Left renal cortex interstitium (tissue), 4 donors: ENCODE results near the gene SEMA3A. TPM values are rescaled to one million over a fixed set of nuclear protein-coding genes. Genes with fewer than 3 reads are reported as not detected.
A peak's percentile ranks its signal among the peaks of the same experiment; 100 is the strongest.

Experiments
- DNase-seq, 4 donors: peaks; one replicate each; pipeline ENCODE4 v3.0.0-alpha.2; 2013; ENCODE audit warnings: low read depth in 4 of 4, low spot score in 2 of 4, missing footprints in 1 of 4
- polyA plus RNA-seq, 4 donors: library from polyadenylated mRNA; unstranded; fragments of 120-200 nt; gene quantifications; one replicate each; pipeline ENCODE4 v1.2.1, GENCODE V29; 2013; ENCODE audit not compliant: insufficient read length in 4 of 4

The SEMA3A gene
- polyA plus RNA-seq, 4 donors: 11.6 to 16.0 (median 14.1) TPM

DNA sequence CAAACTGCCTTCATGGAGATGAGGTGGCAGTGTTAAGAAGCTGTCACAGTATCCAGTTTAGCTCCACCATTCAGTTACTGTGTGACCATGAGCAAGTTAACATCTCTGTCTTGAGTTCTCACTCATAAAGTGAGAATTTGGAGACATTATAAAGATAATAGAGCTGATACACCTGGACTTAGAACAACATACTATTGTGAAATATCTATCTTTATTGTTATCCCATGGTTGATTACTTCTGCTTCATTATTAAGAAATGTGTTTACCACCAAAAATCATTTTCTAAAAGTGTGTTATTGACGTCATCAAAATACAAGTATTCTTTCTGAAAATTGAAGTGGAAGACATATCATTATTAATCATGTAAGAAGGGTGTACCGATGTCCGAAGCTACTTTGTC lies 166.9 kb downstream of the SEMA3A start:
- no peak for DNase-seq

DNA sequence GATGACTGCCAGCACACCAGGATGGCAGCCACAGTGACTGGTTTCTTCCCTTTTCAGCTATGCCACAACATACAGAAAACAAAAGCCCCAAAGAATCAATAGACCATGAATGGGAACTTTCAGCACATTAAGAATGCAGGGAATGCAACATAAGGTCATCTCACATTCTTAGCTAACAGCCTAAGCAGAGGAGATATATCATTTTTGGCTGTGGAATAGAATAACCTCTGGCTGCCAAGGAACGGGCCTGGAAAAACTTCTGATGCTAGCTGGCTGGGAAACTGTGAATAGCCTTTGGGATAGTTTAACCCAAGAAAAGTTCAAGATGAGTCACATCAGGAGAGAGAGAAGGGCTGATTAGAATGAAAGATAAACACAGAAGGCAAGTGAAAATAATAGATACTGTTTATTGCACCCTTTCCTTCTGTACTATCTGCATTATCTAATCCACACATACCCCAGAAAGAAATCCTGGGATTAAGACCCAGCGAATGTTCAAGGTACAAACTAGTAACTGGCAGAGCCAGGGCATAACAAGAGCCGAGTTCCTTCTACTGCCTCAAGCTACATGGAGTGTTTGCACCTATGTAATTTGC lies 169.2 kb downstream of the SEMA3A start:
- DNase-seq: peak in 2 of 4 donors; percentile 29 to 48

DNA sequence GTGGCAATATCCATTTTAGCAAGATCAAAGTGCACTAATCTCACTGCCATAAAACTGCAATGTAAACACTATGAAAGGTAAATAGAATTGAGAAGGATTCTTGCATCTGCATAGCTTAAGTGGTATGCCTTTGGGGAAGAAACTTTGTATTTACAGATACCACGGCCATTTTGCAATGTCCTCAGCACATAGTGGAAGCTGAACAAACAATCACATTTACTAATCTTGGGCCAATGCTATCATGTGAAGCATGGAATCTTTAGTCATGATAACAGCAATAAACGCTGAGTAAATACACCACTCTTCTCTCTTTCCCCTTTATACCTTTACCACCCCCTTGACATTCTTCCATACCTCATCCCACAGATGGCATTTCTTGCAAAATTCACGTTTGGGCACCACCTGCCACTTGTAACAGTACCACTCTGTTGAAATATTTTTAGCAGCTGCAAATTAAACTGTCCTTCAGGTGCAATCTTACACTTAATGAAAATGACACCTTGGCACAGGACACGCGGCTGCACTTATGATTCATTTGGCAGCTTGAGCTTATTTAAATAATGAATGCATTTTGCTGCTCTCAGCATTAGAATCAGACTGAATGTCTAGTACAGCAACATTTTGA lies 171.8 kb downstream of the SEMA3A start:
- DNase-seq: no peak

DNA sequence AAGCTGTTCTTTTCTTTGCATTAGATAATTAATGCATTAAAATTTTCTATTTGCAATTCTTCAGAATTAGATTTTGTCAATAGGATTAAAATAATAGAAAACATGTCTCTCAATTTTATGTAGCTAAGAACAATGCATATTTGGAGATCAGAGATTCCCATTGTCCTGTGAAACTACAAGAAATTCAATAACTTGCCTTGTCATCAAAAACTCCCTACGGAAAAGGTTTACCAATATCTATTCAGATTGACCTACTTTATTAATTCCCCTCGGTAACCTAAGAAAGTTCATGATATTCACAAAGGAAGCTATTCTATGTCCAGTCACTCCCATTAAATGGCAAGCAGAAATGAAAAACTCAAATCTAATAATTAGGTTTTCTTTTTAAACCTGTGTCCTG lies 172.6 kb downstream of the SEMA3A start:
- DNase-seq: no peak

DNA sequence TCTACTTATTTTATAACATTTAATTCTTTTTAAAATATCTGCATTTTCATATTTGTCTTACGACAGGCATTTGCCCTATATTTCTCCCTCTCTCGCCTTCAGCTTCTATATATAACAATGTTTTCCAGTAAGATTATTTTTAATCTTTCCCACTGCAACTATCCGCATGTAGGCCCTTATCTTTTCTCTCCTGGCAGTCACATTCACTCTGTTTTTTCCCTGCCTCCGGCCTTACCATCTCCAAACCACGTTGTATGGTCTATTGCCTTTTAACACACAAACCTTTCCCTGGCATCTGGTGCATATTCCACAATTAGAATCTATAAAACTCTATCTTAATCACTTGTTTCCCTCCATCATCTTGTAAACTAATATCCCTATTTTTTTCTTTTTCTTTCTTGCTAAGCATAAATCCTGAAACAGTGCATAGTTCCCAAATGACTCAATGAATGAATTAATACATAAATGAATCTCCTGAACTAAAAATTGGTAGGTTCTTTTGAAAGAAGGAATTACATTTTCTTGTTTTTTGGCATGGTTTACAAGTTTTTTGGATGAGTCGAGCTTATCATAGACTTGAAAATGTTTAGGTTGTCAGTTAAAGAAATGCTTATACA lies 173.2 kb downstream of the SEMA3A start:
- DNase-seq: no peak

DNA sequence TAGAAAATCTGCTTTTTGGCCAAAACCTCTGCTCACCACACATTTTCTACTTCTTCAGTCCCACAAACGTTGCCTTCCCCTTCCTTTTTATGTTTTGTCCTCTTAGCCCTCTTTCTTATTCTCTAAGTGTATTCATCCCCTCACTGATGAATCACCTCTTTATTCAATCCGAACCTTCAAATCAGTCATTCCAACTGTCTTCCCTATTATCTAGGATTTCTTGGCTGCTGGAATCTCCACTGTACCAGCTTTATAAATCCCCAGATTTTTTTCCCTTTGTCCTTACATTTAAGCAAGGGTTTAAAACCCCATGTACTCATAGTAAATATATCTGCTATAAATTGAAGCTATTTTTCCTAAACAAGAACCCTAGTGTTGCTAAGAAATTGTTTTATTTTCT lies 176.9 kb downstream of the SEMA3A start:
- no peak for DNase-seq

DNA sequence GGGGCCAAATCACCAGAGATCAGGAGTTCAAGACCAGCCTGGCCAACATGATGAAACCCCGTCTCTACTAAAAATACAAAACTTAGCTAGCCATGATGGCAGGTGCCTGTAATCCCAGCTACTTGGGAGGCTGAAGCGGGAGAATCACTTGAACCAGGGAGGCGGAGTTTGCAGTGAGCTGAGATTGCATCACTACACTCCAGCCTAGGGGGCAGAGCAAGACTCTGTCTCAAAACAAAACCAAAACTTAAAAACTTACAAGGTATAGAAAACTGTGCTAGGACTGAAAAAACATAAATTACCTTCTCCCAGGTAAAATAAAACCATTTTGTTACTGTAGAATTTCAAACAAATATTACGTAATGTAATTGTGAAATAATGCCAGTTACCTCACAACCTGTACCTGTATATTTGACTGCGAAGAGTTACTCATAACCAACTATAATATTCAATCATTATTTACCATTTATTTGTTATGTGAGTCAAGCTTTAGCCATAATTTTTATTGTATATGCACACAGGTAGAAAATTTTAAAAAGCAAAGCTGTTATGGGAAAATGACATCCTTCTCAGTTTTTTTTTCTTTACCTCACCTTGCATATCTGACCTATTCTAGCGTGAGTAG lies 180.9 kb downstream of the SEMA3A start:
- DNase-seq: no peak

DNA sequence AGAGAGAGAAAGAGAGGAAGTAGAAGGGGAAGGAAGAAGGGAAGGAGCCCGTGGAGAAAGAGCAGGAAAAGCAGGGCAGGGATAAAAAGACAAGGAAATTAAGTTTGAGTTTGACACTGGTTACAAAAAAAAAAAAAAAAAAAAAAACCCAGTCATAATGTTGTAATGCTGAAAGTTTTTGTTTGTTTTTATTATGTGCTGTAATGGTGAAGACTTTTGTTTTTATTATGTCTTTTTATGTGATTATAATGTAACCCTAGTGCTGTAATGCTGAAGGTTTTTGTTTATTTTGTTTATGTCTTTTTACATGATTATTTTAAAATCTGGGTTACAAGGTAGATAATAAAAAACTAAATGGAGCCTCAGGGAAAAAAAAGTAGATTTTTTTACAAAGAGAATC lies 184.8 kb downstream of the SEMA3A start:
- no peak for DNase-seq

DNA sequence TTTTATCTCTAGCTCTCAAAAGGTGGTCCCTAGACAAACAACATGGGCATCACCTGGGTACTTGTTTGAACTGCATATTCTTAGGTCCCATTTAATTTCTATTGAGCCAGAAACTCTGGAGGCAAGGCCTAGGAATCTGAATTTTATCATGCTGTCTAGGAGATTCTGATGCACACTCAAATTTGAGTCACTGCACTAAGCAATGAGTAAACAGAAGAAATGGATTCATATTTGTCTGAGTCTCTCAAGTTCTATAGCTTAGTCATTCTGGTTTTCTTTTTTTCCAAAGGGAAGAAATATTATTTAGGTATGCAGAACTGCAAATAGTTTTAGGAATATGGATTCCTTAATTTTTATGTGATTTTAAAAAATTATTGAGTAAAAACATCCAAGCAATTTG lies 185.5 kb downstream of the SEMA3A start:
- DNase-seq: no peak

DNA sequence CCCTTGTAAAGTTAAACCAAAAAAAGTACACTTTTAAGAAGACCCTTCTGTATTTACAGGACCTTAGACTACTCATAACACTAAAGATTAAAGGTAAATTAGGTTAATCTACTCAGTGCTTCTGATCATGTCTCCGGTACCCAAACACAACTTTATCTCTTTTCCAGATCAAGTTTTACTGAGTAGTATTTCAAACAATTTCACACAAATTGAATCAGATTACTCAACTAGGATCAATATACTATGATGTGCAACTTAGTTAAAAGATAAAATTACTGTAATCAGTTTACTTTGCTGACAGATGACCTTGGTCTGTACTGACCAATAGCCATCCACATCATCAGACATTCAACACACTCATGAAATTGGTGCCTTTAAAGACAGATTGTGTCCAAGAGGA lies 191.4 kb downstream of the SEMA3A start:
- DNase-seq: no peak

DNA sequence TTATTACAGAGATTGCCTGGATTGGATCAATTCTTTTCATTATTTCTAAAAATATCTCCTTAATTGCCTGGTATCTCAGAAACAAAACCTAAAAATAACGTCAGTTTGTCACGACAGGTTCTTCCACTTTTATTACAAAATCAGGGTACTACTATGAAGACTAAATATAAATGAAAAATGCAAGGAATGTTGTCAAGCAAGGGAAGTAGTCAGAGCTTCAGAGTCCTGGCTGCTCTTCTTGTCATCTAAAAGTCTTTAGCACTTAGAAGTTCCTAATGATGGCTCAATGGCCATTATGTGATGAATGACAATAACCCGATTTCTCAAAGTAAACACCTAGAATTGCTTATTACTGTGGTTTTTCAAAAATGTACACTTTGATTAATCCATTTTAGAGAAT lies 192.2 kb downstream of the SEMA3A start:
- no peak for DNase-seq

DNA sequence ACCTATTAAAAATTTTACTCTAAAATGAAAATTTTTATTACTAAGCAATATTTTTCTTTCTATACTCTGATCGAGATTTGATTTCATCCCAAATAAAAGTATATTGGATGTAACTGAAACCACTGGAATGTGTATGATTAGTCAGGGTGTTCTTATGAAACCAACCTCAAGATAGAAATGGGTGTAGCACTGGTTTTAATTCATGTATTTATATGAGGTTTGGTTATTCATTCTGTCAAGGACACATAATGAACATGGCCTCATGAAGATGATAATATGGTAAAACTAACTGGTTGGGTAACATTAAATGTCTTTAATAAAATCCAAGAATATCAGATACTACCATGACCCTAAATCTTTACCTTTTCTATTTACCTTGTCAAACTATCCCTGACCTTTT lies 197.7 kb downstream of the SEMA3A start:
- no peak for DNase-seq

DNA sequence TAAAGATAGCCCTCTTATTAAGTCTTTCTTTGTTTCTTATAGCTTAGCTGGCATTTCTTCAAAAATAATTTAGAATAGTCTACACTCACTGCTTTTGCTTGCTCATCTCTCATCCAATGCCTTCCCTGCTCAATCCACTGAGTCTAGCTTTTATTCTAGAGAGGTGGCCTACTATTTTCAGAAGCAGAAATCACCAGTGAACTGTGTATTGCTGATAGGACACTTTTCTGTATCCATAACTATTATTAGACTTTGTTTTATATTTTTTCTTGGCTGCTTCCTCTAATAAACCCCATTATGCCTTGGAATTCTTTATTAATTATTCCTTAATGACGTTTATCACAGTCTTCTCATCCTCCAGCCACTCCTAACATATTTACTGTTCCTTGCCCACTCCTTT lies 206.8 kb downstream of the SEMA3A start:
- no peak for DNase-seq

DNA sequence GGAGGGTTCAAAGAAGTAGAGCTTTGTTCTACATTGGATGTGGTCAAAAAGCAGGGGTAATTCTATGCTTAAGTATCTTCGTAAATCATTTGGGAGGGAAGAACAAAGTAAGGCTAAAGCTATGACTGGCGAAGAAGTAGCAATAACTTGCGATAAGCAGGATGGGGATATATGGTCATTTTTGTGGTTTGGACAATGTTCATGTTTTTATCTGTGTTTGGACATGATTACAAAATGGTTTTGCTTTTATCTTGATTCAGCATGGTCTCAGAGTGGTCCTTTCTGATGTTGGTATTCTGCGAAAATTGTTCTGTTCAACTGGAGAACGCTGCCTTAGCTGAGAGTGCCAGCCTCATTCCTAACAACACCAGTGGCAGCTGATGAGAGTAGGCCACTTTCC lies 208.8 kb downstream of the SEMA3A start:
- DNase-seq: no peak

DNA sequence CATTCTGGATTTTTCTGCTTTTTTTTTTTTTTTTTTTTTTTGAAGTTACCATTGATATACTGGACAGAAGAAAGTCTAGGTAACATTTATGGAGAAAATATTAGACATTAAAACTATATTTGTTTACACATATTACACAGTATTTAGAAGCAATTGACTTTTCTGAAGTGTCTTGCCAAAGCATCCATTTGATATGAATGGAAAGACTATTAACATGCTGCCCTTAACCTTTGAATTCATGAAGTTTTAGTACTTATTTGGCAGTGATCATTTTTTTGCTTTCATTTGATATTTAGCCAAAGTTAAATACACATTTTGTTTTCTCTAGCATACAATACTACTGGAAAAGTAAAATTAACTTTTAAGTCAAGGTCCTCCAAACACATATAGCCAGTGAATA lies 210.0 kb downstream of the SEMA3A start:
- no peak for DNase-seq

DNA sequence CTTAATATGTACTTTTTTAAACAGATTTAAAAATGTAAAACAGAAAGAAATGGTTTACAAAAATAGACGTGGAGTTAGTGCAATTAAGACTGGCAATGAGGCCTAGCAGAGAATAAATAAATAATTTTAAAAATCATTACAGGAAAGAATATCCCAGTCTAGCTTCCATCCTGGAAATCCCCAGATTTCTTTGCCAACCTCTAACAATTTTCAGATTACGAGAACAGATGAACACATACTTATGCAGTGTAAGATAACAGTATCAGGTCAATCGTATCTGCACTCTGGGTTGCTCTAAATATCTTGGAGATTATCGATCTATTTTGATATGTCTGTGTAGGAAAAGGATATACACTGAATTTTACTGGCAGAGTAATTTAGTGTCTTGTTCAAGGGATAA lies 210.5 kb downstream of the SEMA3A start:
- DNase-seq: no peak

DNA sequence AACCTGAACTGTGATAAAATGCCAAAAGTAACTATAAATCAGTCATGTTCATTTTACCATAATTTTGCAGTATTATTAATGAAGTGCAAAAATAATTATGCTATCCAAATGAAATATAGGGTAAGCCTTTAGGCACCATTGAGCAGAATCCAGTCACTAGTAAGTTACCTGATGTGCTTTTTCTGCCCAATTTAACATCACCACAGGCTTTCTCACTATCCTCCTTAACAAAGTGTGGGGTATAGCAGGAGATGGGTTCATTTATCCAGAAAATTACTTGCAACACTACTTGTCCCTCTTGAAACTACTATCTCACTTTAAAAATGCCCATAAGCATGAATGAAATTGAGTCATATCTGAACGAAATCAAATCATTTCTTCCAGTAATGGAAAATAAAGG lies 211.0 kb downstream of the SEMA3A start:
- no peak for DNase-seq

DNA sequence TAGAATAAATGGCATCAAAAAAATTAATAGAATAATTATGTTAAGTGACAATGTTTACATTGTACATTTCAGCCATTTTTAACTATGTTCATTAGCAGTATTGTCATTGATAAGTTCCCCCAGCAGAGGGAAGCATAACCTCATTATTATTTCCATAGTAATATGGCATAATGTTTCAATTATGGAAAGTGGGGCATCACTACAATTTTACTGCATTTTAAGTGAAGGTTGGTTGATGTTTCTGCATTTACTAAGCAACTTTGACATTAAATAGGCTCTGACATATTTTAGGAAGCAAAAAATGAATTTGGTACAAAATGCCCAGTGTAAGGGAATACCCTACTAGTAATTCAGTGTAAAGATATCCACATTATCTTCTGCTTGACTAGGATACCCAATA lies 218.3 kb downstream of the SEMA3A start:
- DNase-seq: no peak

DNA sequence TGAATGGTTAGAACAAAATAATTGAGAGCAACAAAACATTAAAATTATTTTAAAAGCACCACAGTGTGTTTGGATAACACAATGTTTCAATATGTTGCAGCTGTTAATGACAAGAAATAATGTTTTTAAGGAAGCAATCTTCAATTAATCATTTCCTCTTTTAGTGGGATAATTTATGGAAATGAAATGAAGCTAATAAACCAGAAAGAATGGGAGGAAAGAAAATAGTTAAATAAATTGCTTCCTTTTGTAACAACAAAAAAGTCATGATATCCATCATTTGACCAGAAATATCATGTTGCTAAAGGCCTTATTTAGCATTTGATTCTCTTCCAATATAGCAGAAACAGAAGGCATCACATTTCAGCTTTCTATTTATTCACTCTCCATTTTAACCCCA lies 224.5 kb downstream of the SEMA3A start:
- DNase-seq: peak in 1 of 4 donors; percentile 16

DNA sequence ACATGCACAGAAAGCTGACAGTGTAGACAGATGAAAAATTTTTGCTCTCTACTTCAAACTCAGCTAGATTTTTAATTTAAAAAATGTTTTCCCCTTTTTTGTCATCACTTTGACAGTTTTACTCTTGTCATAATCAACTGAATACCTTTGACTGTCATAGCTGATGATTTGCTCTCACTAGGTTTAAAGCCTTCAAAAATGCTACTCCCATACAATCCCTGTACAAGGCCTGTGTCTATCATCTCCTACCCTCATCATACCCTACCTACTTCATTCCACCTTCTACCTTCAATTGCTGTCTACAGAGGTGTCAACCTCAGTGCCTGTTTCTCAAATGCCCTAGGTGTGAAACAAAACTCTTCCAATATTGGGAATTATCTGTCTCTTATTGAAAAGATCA lies 230.3 kb downstream of the SEMA3A start:
- no peak for DNase-seq

DNA sequence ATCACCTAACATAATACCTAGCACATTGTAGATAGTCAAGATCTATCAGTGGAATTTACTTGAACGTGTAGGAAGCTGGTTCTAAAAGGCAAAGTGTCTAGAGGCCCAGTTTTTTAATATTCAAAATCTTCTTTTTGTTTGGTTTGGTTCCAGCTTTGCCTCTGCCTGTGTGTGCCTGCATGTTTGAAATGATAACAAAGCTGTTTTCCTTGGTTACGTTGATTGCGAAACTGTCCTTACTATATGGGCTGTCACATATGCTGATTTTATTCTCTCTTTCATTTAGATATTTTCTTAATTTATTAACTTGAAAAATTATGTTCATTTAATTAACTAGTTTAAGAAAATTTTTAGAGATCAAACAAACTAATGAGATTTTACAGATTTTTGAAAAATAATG lies 237.3 kb downstream of the SEMA3A start:
- no peak for DNase-seq

DNA sequence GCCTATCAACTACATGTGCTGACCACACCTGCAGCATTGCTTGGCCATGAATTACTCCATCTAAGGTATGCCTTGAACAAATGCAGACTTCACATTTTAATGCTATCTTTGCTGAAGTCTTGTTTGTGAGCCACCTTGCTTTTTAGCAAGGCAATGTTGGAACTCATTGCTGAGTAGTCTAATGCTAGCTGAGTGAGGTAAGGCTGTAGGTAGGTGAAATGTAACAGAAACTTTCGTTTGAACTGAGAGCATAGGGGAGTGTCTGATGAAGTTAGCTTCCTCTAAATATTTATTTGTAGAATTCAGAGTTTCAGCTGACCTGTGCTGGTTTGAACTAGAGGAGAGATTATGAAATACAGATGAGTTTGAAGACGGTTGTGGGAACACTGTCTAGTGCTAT lies 238.5 kb downstream of the SEMA3A start:
- no peak for DNase-seq
